Uterus (tissue), 2 donors: ENCODE results near the gene FITM1.

Experiments
- CTCF ChIP-seq, 4 experiments: fragments of 200-600 bp in 2 of 4; fragments of 450-650 bp in 2 of 4; sonication (generic) in 2 of 4; IDR thresholded peaks; one replicate each; pipeline ENCODE4 v1.5.1; 2016 to 2019; ENCODE audit warnings: antibody characterized with exemption in 4 of 4, mild to moderate bottlenecking in 2 of 4, moderate library complexity in 1 of 4
- POLR2A ChIP-seq, 2 donors: fragments of 450-650 bp; IDR thresholded peaks; one replicate each; pipeline ENCODE4 v1.6.1; 2016; ENCODE audit warnings: antibody characterized with exemption in 2 of 2, mild to moderate bottlenecking in 1 of 2, moderate library complexity in 1 of 2

DNA sequence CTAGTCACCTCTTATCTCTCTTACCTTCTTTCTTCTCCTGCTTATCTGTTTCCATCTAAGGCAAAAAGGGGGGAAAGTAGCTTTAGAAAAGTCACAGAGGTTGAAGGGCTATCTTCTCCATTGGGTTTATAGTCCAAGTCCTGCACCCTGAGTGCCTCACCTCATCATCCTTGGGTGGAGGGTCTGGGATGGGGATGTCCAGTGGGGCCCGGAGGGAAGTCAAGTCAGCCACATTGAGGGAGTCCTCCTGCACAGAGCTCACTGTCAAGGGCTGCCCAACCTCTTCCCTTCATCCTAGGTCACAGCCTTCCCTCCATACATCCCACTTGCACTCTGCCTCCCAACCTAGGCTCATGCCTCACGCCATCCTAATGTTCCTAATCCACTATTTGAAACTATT lies 14.8 kb downstream of the FITM1 start:
- TF ChIP-seq CTCF (IDR thresholded peaks at IDR 0.05): no peak
- no peak for TF ChIP-seq POLR2A (IDR thresholded peaks at IDR 0.05)
